Measurements from ENCODE around the gene PIGO. TPM values are rescaled to one million over a fixed set of nuclear protein-coding genes. Genes with fewer than 3 reads are reported as not detected.

The PIGO gene
- total and polyA plus RNA-seq, 12 donors = 8.2 to 12.3 (median 10.3) TPM

DNA sequence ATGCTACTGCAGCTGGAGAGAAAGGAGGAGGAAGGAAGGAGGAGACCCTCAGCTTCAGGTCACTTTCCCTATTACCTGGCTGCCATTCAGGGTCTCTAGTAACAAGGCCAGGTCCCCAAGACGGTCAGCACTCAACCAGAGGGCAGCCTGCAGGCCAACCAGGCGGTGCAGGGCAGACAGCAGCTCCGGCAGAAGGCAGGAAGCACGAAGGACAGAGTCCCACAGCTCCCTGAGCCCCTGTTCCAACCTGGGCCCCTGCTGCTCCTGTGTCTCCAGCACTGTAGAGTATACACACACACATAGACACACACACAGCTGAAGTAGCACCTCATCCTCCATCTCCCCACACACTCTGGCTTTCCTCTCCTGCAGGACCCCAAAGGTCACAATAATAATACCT is 18.3 kb downstream of the PIGO start:
- Histone ChIP-seq H3K36me3 (peaks cover 0 to 37% (median 0%) of the 10 kb centered on the region in 9 donors), H3K4me3 (no peak overlapping the region), H3K9me3 (no peaks in the 10 kb centered on the region), H3K27ac (no peak overlapping the region), H3K27me3 (no peaks in the 10 kb centered on the region), H3K4me1 (peaks cover 0 to 25% (median 15%) of the 10 kb centered on the region in 9 donors)
- WGBS, 2 donors = 70 to 80% methylated on average over 4 of the region's 4 CpGs
- intact Hi-C loops (cut with DNase I) = loop anchor here in 1 of 10 donors (10.0 kb wide), 1 partner anchor 83 kb away; no protein-coding TSS in a partner anchor
- ATAC-seq = no peak
- TF ChIP-seq, protein P1, sequence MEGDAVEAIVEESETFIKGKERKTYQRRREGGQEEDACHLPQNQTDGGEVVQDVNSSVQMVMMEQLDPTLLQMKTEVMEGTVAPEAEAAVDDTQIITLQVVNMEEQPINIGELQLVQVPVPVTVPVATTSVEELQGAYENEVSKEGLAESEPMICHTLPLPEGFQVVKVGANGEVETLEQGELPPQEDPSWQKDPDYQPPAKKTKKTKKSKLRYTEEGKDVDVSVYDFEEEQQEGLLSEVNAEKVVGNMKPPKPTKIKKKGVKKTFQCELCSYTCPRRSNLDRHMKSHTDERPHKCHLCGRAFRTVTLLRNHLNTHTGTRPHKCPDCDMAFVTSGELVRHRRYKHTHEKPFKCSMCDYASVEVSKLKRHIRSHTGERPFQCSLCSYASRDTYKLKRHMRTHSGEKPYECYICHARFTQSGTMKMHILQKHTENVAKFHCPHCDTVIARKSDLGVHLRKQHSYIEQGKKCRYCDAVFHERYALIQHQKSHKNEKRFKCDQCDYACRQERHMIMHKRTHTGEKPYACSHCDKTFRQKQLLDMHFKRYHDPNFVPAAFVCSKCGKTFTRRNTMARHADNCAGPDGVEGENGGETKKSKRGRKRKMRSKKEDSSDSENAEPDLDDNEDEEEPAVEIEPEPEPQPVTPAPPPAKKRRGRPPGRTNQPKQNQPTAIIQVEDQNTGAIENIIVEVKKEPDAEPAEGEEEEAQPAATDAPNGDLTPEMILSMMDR (IDR thresholded peaks at IDR 0.05) = no peak
- no peak for DNase-seq

DNA sequence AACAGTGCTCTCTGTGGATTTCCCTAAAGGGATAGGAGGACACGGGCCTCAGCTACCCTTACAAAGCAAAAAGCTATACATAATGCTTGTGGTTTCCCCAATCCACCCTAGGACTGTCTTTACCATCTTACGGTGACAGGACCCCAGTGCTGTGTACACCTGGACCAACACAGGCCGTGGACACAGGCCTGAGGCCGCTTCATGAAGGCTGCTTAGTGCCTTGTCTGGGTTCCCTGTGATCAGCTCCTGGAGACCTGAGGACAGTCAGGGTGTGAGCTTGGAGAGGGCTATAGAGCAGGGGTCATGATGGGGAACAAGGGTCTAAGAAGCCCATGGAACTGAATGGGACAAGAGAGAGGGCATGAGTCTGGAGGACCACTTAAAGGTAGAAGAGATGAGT is 19.5 kb downstream of the PIGO start:
- no peak overlapping the region for H3K27ac ChIP-seq
- ATAC-seq (no peak), DNase-seq (no peak)
- peaks cover 0 to 28% (median 17%) of the 10 kb centered on the region in 9 donors for H3K4me1 ChIP-seq
- WGBS, 2 donors = 98 to 99% methylated on average over 4 of the region's 4 CpGs
- H3K4me3 ChIP-seq = no peak overlapping the region
- H3K27me3 ChIP-seq = no peaks in the 10 kb centered on the region
- H3K36me3 ChIP-seq = peaks cover 0 to 37% (median 0%) of the 10 kb centered on the region in 9 donors
- H3K9me3 ChIP-seq = no peaks in the 10 kb centered on the region
- intact Hi-C loops (cut with DNase I) = loop anchor here in 1 of 10 donors (10.0 kb wide), 1 partner anchor 82 kb away; no protein-coding TSS in a partner anchor
- TF ChIP-seq, protein P1 (IDR thresholded peaks at IDR 0.05) = no peak

DNA sequence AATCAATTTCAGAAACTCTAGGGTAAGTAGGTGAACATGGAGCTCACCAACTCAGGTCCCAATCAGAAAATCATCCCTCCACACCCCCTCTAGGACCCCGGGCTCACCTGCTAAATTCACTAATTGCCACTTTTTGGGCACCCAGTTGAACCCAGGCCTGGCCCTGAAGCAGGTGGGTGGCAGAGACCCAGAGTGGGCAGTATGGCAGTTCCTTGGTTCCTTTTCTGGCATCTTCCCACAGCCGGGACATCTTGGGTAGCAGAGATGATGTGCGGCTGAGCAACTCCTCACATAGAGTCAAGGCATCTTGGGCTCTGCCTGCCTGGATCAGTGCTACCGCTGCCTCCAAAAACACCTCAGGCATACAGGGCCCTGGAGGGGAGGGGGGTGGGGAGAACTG is 21.0 kb downstream of the PIGO start:
- no peaks in the 10 kb centered on the region for H3K27me3 ChIP-seq
- H3K27ac ChIP-seq = no peak overlapping the region
- DNase-seq (no peak), ATAC-seq (no peak)
- H3K4me3 ChIP-seq = no peak overlapping the region
- TF ChIP-seq, protein P1 (IDR thresholded peaks at IDR 0.05) = no peak
- peaks cover 0 to 42% (median 0%) of the 10 kb centered on the region in 9 donors for H3K36me3 ChIP-seq
- intact Hi-C loops (cut with DNase I) = loop anchor here in 1 of 10 donors (10.0 kb wide), 1 partner anchor 81 kb away; no protein-coding TSS in a partner anchor
- 98 to 100% methylated on average over 4 of the region's 4 CpGs for WGBS, 2 donors
- peaks cover 0 to 35% (median 23%) of the 10 kb centered on the region in 9 donors for H3K4me1 ChIP-seq
- H3K9me3 ChIP-seq = no peaks in the 10 kb centered on the region

DNA sequence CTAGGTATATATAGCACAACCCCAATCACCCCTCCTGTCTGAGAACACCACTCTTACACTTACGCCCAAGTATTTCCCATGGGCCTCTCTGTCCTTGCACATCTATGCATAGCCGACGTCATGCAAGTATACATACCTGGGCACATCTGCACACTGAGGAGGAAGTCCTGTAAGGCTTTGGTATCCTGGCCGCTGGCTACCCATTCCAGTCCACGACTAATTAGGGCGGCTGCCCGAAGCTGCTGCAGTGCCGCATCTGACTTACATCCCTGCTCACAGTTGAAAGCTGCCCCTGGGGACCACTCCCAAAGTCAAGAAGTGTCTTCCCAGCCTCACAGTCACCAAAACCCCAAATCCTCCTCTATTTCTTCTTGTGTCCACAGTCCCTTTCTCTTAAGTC is 21.6 kb downstream of the PIGO start:
- intact Hi-C loops (cut with DNase I) = loop anchor here in 4 of 10 donors (5.0 to 10.0 kb wide), 4 partner anchors 38 to 87 kb away; partner anchors contain the start of gene DNAJB5 (in 2 of the 4)
- no peak overlapping the region for H3K4me3 ChIP-seq
- no peak for DNase-seq
- H3K27me3 ChIP-seq = no peaks in the 10 kb centered on the region
- H3K4me1 ChIP-seq = peaks cover 0 to 38% (median 27%) of the 10 kb centered on the region in 9 donors
- WGBS, 2 donors = 94 to 96% methylated on average over 8 of the region's 8 CpGs
- ATAC-seq = no peak
- H3K27ac ChIP-seq = no peak overlapping the region
- TF ChIP-seq, protein P1 (IDR thresholded peaks at IDR 0.05) = no peak
- H3K9me3 ChIP-seq = no peaks in the 10 kb centered on the region
- peaks cover 0 to 47% (median 0%) of the 10 kb centered on the region in 9 donors for H3K36me3 ChIP-seq
